Body of pancreas (tissue), 4 donors: ENCODE results near the gene IFI27L1. TPM values are rescaled to one million over a fixed set of nuclear protein-coding genes. Genes with fewer than 3 reads are reported as not detected.

Experiments
- ATAC-seq: fragments of 150-250 bp; one replicate; pipeline ENCODE4 v1.9.1; 2016
- DNase-seq, 4 donors: peaks; one replicate each; pipeline ENCODE4 v3.0.0-alpha.2; 2019
- H3K27ac ChIP-seq, 4 donors: fragments of 200-600 bp; sonication (generic); 1 replicate in 3 of 4; 2 replicates in 1 of 4; pipeline versions ENCODE4 v1.5.1 to v1.6.1; 2016 to 2019; ENCODE audit warnings: mild to moderate bottlenecking in 1 of 4, mixed read lengths in 1 of 4, moderate library complexity in 1 of 4
- H3K27me3 ChIP-seq, 2 donors: fragments of 200-600 bp; sonication (generic); one replicate each; pipeline ENCODE4 v1.6.0; 2016; ENCODE audit warnings: mild to moderate bottlenecking in 1 of 2
- H3K36me3 ChIP-seq, 2 donors: fragments of 200-600 bp; sonication (generic); replicated peaks in 1 of 2; 2 replicates each; pipeline ENCODE4 v1.5.1; 2016; ENCODE audit warnings: low read depth in 2 of 2; ENCODE audit not compliant: insufficient read depth in 1 of 2
- H3K4me1 ChIP-seq: fragments of 200-600 bp; sonication (generic); one replicate; pipeline ENCODE4 v1.6.0; 2016
- H3K4me3 ChIP-seq, 2 donors: fragments of 200-600 bp; sonication (generic); 1 replicate in 1 of 2; 2 replicates in 1 of 2; pipeline ENCODE4 v1.5.1; 2016 to 2019
- H3K9me3 ChIP-seq, 3 donors: fragments of 200-600 bp; sonication (generic); 1 replicate in 2 of 3; 2 replicates in 1 of 3; pipeline ENCODE4 v1.5.1; 2016
- POLR2A ChIP-seq, 3 donors: fragments of 450-650 bp; IDR thresholded peaks; one replicate each; pipeline ENCODE4 v1.6.1; 2016; ENCODE audit warnings: antibody characterized with exemption in 3 of 3, mild to moderate bottlenecking in 2 of 3
- WGBS, 2 donors: methylation state at CpG; one replicate each; pipeline ENCODE4 v1.1.5; 2017; 5-methylcytosine and 5-hydroxymethylcytosine counted together
- intact Hi-C: fragments of 100-400 bp; cut with DNase I; formaldehyde crosslinking; loops from one replicate; pipeline ENCODE4 v1.15.1; 2023
- total RNA-seq, 2 donors: library from RNA; depleted of rRNA; stranded (reverse); fragments of >200 nt; gene quantifications; one replicate each; pipeline ENCODE4 v1.1.0, GENCODE V29; 2016
- TF ChIP-seq, protein P1 (sequence below), 7 experiments: fragments of 450-650 bp in 4 of 7; fragments of 200-600 bp in 3 of 7; sonication (generic) in 3 of 7; IDR thresholded peaks; one replicate each; pipeline ENCODE4 v1.5.1; 2016 to 2019; ENCODE audit warnings: antibody characterized with exemption in 7 of 7

Gene IFI27L1
- total RNA-seq, 2 donors from 2014 or later: 3.4 to 5.6 TPM

DNA sequence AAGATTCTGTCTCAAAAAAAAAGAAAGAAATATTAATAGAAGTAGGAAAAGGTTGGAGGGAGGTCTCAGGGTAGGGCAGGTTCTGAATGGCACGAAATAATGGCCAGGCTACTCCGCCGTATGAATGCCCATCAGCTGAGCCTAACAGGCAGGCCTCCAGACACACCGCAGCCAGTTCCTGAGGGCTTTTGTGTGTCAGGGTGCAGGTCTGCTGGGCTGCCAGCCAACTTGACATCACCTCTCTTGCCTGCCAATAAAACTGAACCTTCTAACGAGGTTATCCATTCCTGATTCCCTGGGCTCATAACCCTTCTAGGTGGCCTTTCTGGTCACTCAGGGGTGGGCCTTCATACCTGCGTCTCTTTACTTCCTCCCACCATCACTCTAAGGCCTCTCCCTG is 32.4 kb downstream of the IFI27L1 start:
- intact Hi-C loops: no loop called here
- Histone ChIP-seq H3K27ac (peak overlapping the region in 1 of 4 donors; percentile 14), H3K4me3 (no peak overlapping the region), H3K9me3 (no peaks in the 10 kb centered on the region), H3K4me1 (peaks cover 9% of the 10 kb centered on the region), H3K27me3 (no peaks in the 10 kb centered on the region), H3K36me3 (no peaks in the 10 kb centered on the region)
- ATAC-seq (peak; percentile 41), DNase-seq (peak; percentile 36 to 62 (median 50))
- WGBS, 2 donors: 30 to 48% methylated on average over 6 of the region's 6 CpGs
- no peak for TF ChIP-seq POLR2A (IDR thresholded peaks at IDR 0.05)
- TF ChIP-seq, protein P1, sequence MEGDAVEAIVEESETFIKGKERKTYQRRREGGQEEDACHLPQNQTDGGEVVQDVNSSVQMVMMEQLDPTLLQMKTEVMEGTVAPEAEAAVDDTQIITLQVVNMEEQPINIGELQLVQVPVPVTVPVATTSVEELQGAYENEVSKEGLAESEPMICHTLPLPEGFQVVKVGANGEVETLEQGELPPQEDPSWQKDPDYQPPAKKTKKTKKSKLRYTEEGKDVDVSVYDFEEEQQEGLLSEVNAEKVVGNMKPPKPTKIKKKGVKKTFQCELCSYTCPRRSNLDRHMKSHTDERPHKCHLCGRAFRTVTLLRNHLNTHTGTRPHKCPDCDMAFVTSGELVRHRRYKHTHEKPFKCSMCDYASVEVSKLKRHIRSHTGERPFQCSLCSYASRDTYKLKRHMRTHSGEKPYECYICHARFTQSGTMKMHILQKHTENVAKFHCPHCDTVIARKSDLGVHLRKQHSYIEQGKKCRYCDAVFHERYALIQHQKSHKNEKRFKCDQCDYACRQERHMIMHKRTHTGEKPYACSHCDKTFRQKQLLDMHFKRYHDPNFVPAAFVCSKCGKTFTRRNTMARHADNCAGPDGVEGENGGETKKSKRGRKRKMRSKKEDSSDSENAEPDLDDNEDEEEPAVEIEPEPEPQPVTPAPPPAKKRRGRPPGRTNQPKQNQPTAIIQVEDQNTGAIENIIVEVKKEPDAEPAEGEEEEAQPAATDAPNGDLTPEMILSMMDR (IDR thresholded peaks at IDR 0.05): no peak

DNA sequence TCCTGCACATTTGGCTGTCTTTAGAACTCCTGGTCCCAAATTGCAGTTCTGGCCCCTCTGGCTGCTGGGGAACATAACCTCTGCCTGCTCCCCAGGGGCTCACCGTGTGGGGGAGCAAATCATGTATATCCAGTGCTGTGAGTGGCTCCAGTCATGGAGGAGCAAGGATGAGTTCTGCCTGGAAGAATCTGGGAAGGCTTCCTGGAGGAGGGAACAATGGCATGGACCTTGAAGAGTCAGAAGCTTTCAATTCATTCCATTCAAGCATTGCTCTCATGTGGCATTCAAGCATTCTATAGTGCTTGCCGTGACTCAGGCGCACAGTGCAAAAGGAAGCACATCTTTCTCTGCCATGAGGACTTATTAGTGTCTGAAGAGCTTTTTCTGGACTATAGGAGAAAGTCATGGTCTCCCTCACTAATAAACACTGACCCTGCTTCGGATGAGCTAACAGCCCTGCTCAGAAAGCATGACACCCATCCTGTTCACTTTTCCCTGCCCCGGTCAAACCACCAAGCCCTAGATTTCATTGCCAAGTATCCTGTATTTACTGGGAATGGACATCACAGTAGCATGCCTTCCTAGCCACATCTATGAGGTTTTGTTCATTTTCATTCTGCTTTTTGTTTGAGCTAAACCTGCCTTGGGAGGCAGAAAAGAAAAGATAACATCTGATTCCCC is 32.9 kb downstream of the IFI27L1 start:
- DNase-seq (no peak), ATAC-seq (no peak)
- H3K36me3 ChIP-seq: no peaks in the 10 kb centered on the region
- H3K4me3 ChIP-seq: no peak overlapping the region
- 78 to 88% methylated on average over 4 to 5 of the region's 5 CpGs for WGBS, 2 donors
- peaks cover 9% of the 10 kb centered on the region for H3K4me1 ChIP-seq
- intact Hi-C loops: no loop called here
- H3K27me3 ChIP-seq: no peaks in the 10 kb centered on the region
- H3K27ac ChIP-seq: peak overlapping the region in 1 of 4 donors; percentile 1
- H3K9me3 ChIP-seq: no peaks in the 10 kb centered on the region
- no peak for TF ChIP-seq POLR2A (IDR thresholded peaks at IDR 0.05)
- TF ChIP-seq, protein P1 (IDR thresholded peaks at IDR 0.05): no peak

DNA sequence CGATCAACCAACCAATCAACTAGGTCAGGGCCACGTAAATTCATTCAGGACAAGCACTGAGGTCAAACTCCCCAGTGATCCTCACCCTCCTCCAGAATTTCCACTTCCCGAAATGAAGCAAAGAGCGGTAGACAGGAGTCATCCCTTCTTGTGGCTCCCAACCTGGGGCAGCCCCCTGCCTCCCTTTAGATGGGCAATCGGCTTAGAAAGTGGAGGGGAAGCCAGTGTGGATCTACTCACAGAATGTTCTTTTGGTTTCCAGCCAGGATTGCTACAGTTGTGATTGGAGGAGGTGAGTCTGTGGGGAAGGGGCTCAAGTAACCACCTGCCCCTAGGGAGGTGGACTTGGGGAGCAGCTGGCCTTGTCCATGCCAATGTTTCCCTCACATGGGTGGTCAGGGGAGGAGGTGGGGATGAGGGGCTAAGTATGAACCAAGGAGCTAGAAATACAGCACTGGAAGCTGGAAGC is 33.5 kb downstream of the IFI27L1 start:
- TF ChIP-seq, protein P1 (IDR thresholded peaks at IDR 0.05): no peak
- ATAC-seq: no peak
- Histone ChIP-seq H3K36me3 (no peaks in the 10 kb centered on the region), H3K27me3 (no peaks in the 10 kb centered on the region), H3K9me3 (peaks cover 0 to 5% (median 0%) of the 10 kb centered on the region in 3 donors), H3K4me1 (peaks cover 9% of the 10 kb centered on the region), H3K27ac (peak overlapping the region in 3 of 4 donors; percentile 1 to 36 (median 17)), H3K4me3 (no peak overlapping the region)
- intact Hi-C loops: no loop called here
- WGBS, 2 donors: 70 to 89% methylated on average over 5 of the region's 5 CpGs
- no peak for DNase-seq

DNA sequence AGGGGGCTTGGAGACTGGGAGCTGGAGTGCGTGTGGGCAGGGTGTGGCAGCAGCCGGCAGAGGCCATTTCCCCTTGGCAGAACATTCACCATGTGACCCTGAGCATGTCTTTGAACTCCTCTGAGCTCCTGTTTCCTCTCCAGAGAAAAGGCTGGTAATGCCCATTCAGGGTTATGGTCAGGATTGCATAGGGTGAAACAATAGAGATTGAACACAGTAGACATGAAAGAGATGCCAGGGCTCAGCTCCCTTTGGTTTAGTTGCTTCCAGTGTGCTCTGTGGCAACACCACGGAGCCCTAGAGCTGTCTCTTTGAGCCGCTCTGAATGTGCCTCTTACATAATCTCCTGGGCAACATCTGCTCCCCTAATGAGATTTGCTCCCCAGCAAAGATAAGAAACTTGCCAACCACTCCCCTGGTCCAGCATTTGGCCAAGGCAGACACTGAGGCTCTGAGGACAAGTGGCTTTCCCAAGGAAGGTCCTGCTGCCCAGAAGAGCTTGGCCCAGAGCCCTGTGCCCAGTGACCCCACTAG is 34.0 kb downstream of the IFI27L1 start:
- Histone ChIP-seq H3K36me3 (no peaks in the 10 kb centered on the region), H3K9me3 (peaks cover 0 to 5% (median 0%) of the 10 kb centered on the region in 3 donors), H3K27me3 (no peaks in the 10 kb centered on the region), H3K4me1 (peaks cover 9% of the 10 kb centered on the region), H3K27ac (peak overlapping the region in 2 of 4 donors; percentile 1 to 36), H3K4me3 (no peak overlapping the region)
- 12 to 18% methylated on average over 4 of the region's 4 CpGs for WGBS, 2 donors
- TF ChIP-seq, protein P1 (IDR thresholded peaks at IDR 0.05): no peak
- TF ChIP-seq POLR2A (IDR thresholded peaks at IDR 0.05): no peak
- peak; percentile 64 for ATAC-seq
- peak in 1 of 4 donors; percentile 19 for DNase-seq
- intact Hi-C loops: no loop called here
